Measurements from ENCODE around the gene RFX5.

RFX5 gene

DNA sequence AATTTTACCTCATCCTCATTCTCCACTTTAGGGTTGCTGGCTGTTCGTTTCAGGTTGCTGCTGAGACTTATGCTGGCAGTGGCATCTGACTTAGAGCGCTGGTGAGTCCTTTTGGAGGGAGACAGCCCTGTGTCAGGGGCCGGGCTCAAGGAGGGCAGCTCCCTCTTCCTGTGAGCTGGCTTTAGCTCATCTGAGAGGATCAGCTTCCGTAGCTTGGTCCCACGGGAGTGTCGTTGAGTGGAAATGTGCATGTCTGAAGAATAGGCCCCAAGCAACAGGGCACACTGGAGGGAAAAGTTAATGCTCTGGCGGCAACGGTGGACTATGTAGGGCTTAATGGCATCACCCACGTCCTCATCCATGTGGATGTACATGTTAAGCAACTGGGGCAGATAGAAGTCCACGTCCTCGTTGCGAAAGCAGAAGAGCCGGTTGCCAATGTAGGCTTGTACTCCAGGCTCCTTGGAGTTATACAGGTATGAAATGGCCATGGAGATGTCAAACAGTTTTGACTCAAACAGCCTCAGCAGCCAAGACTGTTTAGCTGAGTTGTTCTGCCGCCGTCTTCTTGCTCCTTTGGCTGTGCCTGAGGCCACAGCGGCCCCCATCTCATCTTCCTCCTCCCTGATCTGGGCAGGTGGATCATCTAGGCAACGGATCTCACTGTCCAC, 31.4 kb downstream of the RFX5 start:
- no peak for DNase-seq

DNA sequence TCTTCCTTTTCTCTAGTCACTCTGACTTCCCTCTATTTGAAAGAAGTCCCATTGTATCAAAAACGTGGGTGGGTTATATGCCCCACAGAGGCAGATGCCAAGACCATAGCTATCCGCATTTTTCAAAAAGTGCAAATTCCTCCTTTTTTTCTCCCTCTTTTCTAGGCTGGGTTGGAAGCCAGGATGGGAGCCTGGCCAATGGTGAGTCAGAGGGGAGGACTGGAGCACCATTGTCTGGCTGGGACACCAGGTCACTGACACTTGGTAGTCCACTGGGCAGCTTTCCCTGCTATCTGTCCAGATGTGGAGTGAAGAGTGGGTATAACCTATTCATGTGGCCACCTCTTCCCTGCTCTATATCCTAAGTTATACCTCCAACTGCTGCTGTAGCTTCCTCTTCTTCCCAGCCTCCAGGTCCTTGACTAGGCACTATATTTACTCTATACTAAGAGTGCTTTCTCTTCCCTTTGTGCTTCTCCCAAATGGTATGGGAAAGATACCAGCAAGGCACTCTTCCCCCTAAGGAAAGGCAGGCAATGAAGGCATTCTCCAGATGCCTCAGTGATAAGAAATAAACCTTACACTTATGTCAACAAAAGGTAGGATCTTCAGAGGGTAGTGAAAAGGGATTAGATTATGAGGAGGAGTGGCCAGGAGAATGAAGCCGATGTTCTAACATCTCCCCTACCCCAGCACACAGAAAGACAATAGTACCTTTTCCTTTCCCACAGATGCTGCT, 32.7 kb downstream of the RFX5 start:
- no peak for DNase-seq

DNA sequence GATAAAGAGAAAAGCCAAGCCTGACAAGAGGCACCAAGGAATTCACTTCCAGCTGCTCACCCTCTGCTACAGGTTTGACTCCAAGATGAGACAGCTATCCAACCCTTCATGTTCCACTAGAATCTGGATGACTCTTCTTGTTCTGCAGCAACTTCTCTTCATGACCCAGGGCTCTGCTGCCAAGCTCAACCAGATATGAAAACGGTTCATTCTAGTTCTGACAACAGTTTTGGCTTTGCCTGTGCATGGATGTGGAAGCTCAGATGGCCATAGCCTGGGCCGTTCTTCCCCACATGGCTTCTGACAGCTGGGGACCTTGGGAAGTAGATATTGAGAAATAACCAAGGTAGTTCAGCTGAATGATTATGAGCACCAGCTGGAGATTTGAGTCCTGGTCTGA, 33.6 kb downstream of the RFX5 start:
- DNase-seq, result no peak

DNA sequence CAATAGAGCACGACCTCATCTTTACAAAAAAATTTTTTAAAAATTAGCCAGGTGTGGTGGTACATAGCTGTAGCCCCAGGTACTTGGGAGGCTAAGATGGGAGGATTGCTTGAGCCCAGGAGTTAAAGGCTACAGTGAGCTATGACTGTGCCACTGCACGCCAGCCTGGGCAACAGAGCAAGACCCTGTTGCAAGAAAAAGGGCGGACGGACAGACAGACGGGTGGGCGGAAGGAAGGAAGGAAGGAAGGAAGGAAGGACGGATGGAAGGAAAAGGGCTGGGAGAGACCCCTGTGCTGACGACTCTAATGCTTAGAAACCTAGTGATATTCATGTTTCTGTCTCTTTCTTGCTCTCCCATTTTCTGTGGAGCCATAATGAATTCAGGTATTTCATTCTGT, 34.2 kb downstream of the RFX5 start:
- DNase-seq, result no peak

DNA sequence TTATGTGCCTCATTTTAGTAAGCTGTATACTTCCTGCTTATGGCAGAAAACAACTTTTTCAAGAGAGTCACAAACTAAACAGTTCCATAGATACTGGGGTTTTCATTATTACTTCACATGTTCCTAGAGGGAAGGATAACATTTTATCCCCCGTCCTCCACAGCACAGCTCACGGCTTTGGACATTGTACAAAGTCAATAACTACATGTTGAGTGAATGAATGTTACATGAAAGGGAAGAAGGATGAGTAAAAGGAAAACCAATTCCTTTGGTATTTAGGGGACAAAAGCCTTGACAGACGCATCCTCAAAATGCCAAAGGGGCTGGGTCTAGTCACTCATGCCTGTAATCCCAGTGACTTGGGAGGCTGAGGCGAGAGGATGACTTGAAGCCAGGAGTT, 34.6 kb downstream of the RFX5 start:
- DNase-seq, result no peak

DNA sequence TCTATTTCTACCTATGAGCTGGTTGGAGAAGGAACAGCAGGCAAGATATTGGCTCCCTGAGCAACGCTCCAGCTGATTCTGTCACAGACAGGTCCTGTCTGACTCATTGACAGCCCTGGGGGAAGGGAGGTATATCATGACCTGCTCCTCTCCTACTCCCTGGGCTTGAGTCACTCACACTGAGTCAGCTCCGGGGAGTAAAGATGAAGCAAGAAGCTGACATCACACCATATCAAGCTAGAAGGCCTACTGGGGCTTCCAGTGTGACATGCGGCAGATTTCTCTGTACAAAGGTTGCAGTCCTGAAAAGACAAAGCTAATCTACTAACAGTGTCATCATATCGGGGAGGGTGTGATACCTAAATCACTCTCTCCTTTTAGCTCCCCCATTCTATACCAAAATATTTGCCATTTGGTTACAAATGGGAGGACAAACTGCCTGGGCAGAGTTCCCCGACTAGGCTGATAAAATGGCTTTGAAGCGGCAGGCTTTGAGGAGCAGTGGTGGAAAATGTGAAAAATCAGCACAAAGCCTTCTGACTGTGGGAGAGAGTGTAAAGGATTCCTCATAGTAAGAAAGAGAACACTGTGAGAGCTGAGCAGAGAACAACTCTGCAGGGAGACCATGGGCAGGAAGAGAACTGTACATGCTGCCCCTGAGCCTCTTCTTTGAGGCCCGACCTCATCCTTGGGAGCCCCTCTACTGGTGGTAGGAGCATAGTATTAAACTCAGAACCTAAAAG, 35.3 kb downstream of the RFX5 start:
- peak; percentile 41 for DNase-seq

DNA sequence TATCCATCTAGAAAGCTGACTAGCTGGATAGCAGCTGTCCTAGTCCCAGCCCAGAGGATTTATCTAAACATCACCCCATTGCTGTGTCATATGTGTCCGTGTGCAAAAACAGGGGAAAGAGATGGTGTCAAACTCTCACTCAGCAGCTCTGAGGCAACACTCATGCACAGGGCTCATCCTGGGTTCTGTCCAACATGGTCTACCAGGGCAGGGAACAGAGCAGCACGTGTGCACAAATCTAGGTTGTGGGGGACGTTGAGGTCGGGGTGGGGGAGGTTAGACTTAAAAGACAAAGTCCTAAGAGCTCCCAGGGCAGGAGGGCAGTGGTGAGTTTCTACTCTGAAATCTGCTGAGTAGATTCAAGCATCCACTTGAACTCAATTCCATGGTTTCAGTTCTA, 36.0 kb downstream of the RFX5 start:
- no peak for DNase-seq

DNA sequence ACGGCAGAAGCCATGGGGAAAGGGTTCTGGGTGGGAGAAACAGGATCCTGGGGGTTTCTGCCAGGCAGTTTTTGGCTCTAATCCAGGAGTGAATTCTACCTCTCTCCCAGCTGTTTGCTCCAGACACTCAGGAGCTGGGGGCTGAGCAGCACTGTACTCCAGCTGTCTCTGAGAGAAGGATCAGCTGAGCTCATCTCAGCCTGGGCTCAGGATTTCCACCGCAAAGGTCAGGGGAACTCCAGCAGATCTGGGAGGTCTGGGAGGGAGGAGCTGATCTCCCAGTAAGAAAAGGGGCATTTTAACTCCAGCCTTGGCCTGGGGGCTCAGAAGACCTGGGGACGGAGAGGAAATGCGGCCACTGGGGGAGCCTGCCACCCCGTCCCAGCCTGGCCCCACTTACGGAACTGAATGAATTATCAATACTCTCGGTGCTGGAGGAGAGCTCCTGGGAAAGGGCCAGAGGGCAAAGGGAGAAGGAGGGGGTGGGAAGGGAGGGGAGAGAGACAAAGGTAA, 37.2 kb downstream of the RFX5 start:
- DNase-seq, result no peak

DNA sequence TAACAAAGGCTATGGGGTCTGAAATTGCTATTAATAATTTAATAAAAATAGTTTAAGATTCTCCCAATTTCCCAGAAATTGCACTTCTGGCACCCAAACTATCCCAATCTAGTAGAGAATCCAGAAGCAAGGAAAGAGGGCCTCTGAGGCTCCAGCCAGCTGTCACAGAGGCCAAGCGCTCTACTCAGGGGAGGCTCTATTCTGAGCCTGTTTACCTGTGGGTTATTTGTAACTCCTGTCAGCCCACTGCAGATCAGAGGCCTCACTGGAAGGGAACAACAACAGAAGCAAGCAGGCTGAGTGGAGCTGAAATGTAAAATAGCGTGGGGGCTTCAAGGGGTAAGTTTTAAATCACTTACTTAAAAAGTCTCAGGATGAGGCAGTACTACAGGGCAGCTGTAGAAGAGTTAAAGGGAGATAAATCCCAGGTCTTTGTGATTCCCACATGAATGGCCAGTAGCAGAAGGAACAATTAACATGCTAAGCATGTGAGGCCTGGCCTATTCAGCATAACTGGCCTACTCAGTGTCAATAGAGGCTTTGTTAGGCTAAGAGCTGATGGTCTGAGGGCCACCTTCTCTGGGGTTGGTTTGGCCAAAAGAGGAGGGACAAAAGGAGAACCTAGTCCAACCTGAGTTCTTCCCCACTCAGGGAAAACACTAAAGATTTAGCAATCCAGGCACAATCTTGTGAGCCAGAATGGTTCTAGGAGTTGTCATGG, 52.1 kb downstream of the RFX5 start:
- DNase-seq, result no peak

DNA sequence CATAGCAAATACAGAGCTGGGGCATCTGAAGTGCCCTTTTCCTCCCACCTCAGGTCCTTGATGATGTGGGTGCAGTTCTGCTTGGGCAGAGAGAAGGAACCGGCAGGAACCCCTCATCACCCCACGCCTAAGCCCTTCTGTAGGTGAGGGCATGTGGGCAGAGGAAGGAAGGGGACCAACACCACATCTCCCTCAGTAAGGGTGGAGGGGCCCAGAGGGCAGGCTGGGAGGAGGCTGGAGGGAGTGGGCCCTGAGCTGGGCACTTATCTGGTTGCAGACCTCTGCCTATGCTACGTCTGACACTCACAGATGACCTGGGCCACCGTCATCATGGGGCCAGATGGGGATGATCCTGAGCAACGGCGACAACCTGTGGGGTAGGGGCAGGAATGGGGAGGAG, 54.0 kb downstream of the RFX5 start:
- no peak for DNase-seq

DNA sequence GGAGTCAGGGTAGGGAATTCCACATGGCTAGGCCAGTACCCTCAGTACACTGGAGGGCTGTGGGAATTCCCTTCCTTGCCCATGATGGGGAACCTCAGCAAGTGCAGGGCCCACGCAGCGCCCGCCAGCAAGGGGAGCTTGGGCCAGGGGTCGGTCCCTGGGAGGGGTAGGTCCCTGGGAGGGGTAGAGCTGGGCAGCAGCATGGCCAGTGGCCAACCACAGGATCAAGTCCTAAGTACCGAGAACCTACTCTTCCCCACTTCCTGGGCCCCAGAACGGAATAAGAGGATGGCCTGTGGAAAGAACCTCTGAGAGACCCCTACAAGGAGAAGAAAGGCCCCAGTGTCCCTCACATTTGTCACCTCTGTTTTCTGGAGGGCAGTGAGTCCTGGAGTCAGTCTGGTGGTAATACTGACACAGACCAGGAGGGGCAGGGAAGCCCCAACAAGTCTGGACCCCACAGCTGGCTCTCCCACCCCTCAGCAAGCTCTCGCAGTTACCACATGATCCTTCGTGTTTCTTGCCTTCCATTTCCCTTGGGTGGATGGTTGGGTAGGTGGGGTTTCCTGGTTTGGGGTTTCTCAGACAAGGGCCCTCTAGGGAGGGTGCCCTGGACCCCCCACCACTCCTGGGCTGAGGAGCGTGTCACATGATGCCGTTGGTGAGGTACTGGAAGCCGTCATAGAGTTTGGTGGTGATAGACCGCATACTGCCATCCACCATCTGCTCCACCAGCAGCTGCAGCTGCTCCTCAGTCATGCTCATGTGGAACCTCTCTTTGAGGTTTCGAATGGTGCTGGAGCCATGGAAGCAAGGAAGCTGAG, 54.6 kb downstream of the RFX5 start:
- no peak for DNase-seq

DNA sequence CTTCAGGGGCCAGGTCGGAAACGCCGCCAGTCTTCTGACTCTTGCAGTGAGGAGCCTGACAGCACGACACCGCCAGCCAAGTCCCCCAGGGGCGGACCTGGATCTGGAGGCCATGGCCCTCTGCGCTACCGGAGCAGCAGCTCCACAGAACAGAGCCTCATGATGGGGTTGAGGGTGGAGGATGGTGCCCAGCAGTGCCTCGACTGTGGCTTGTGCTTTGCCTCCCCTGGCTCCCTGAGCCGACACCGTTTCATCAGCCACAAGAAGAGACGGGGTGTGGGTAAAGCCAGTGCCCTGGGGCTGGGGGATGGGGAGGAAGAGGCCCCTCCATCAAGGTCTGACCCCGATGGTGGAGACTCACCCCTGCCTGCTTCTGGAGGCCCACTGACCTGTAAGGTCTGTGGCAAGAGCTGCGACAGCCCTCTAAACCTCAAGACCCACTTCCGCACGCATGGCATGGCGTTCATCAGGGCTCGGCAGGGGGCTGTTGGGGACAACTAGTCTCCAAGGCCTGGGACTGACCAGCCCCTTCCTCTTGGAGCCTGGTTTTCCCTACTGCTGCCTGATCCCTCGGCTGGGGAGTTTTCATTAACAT, 56.2 kb downstream of the RFX5 start:
- DNase-seq, result no peak
